ENCODE data around the gene RIT1.

RIT1 gene

GRCh38 chr1:155951753-155952504 is 40.8 kb upstream of the RIT1 start:
- DNase-seq (ENCODE audit: extremely low read depth, insufficient read length), result no peak
- Histone ChIP-seq H3K36me3 (ENCODE audit: control insufficient read depth, insufficient read depth, low read length) (peaks cover 49% of the 10 kb centered on the region), H3K27me3 (replicated peaks; ENCODE audit: control insufficient read depth, insufficient read depth, low read length) (no peaks in the 10 kb centered on the region), H3K4me3 (replicated peaks; ENCODE audit: low read depth, low read length) (no peak overlapping the region)
- no peak for TF ChIP-seq CTCF (IDR thresholded peaks at IDR 0.05; ENCODE audit: insufficient read depth, low read length, poor library complexity, severe bottlenecking)

- Histone ChIP-seq H3K4me3 (replicated peaks; ENCODE audit: low read depth, low read length) (no peak overlapping the region), H3K27me3 (replicated peaks; ENCODE audit: control insufficient read depth, insufficient read depth, low read length) (no peaks in the 10 kb centered on the region), H3K36me3 (ENCODE audit: control insufficient read depth, insufficient read depth, low read length) (peaks cover 50% of the 10 kb centered on the region)
- no peak for TF ChIP-seq CTCF (IDR thresholded peaks at IDR 0.05; ENCODE audit: insufficient read depth, low read length, poor library complexity, severe bottlenecking)
- DNase-seq (ENCODE audit: extremely low read depth, insufficient read length), result no peak
Measured at GRCh38 chr1:155950829-155951228, 39.7 kb upstream of the RIT1 start.

GRCh38 chr1:155947741-155948140 is 36.6 kb upstream of the RIT1 start:
- Histone ChIP-seq H3K27me3 (replicated peaks; ENCODE audit: control insufficient read depth, insufficient read depth, low read length) (no peaks in the 10 kb centered on the region), H3K4me3 (replicated peaks; ENCODE audit: low read depth, low read length) (no peak overlapping the region), H3K36me3 (ENCODE audit: control insufficient read depth, insufficient read depth, low read length) (peaks cover 41% of the 10 kb centered on the region)
- DNase-seq (ENCODE audit: extremely low read depth, insufficient read length), result no peak
- TF ChIP-seq CTCF (IDR thresholded peaks at IDR 0.05; ENCODE audit: insufficient read depth, low read length, poor library complexity, severe bottlenecking), result no peak

GRCh38 chr1:155947292-155947691 is 36.1 kb upstream of the RIT1 start:
- no peak for TF ChIP-seq CTCF (IDR thresholded peaks at IDR 0.05; ENCODE audit: insufficient read depth, low read length, poor library complexity, severe bottlenecking)
- DNase-seq (ENCODE audit: extremely low read depth, insufficient read length), result no peak
- Histone ChIP-seq H3K4me3 (replicated peaks; ENCODE audit: low read depth, low read length) (no peak overlapping the region), H3K36me3 (ENCODE audit: control insufficient read depth, insufficient read depth, low read length) (peaks cover 37% of the 10 kb centered on the region), H3K27me3 (replicated peaks; ENCODE audit: control insufficient read depth, insufficient read depth, low read length) (no peaks in the 10 kb centered on the region)

GRCh38 chr1:155946633-155947219 is 35.6 kb upstream of the RIT1 start:
- no peak for TF ChIP-seq CTCF (IDR thresholded peaks at IDR 0.05; ENCODE audit: insufficient read depth, low read length, poor library complexity, severe bottlenecking)
- no peak for DNase-seq (ENCODE audit: extremely low read depth, insufficient read length)
- H3K36me3 ChIP-seq (ENCODE audit: control insufficient read depth, insufficient read depth, low read length), result peaks cover 31% of the 10 kb centered on the region
- no peaks in the 10 kb centered on the region for H3K27me3 ChIP-seq (replicated peaks; ENCODE audit: control insufficient read depth, insufficient read depth, low read length)
- no peak overlapping the region; the same call in 1 of the 2 replicates for H3K4me3 ChIP-seq (replicated peaks; ENCODE audit: low read depth, low read length)
